Large intestine (tissue), 3 donors: Measurements from ENCODE around the gene ITLN1. TPM values are rescaled to one million over a fixed set of nuclear protein-coding genes. Genes with fewer than 3 reads are reported as not detected.
A peak's percentile ranks its signal among the peaks of the same experiment; 100 is the strongest.
"Not testable (repeated sequence)": the region's sequence is repeated elsewhere in the genome, so short reads cannot be mapped to it uniquely, and the experiment has no call there.

Source experiments
- DNase-seq, 2 donors: peaks; one replicate each; pipeline versions ENCODE4 v3.0.0 to v3.0.0-alpha.2; 2013
- H3K27ac ChIP-seq: one replicate; pipeline ENCODE4 v1.5.1; 2013; ENCODE audit warnings: low read length
- H3K27me3 ChIP-seq: 2 replicates; pipeline ENCODE4 v1.6.1; 2013; ENCODE audit warnings: low read length; ENCODE audit not compliant: control insufficient read depth, insufficient read depth
- H3K36me3 ChIP-seq: 2 replicates; pipeline ENCODE4 v1.6.1; 2013; ENCODE audit warnings: low read length; ENCODE audit not compliant: control insufficient read depth, insufficient read depth
- H3K4me1 ChIP-seq: one replicate; pipeline ENCODE4 v1.6.1; 2013; ENCODE audit warnings: low read length; ENCODE audit not compliant: control insufficient read depth, insufficient read depth
- H3K4me3 ChIP-seq: one replicate; pipeline ENCODE4 v1.5.1; 2013; ENCODE audit warnings: low read length
- H3K9me3 ChIP-seq: one replicate; pipeline ENCODE4 v1.6.1; 2013; ENCODE audit warnings: mild to moderate bottlenecking, low read depth, low read length, moderate library complexity; ENCODE audit not compliant: control insufficient read depth
- WGBS: methylation state at CpG from one replicate; pipeline ENCODE4 v1.1.5; 2013; ENCODE audit warnings: low lambda C conversion rate; ENCODE audit not compliant: insufficient coverage; 5-methylcytosine and 5-hydroxymethylcytosine counted together
- polyA plus RNA-seq: library from polyadenylated mRNA; unstranded; fragments of 120-200 nt; gene quantifications from one replicate; pipeline ENCODE4 v1.2.1, GENCODE V29; 2013

ITLN1 gene
- polyA plus RNA-seq, 1 donor, result 452 TPM

DNA sequence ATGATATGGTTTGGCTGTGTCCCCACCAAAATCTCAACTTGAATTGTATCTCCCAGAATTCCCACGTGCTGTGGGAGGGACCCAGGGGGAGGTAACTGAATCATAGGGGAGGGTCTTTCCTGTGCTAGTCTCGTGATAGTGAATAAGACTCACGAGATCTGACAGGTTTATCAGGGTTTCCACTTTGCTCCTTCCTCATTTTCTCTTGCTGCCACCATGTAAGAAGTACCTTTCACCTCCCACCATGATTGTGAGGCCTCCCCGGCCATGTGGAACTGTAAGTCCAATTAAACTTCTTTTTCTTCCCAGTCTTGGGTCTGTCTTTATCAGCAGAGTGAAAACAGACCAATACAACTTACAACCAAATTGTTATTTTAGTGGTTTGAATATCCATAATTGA is 17.3 kb downstream of the ITLN1 start:
- not testable (repeated sequence) for H3K9me3 ChIP-seq, H3K4me3 ChIP-seq, H3K36me3 ChIP-seq, H3K27me3 ChIP-seq
- peaks cover 25% of the 10 kb centered on the region for H3K4me1 ChIP-seq
- DNase-seq, result peak in 1 of 2 donors; percentile 47
- no CpG with 5 or more reads among the region's 4 CpGs for WGBS
- peak overlapping the region; percentile 40 for H3K27ac ChIP-seq

DNA sequence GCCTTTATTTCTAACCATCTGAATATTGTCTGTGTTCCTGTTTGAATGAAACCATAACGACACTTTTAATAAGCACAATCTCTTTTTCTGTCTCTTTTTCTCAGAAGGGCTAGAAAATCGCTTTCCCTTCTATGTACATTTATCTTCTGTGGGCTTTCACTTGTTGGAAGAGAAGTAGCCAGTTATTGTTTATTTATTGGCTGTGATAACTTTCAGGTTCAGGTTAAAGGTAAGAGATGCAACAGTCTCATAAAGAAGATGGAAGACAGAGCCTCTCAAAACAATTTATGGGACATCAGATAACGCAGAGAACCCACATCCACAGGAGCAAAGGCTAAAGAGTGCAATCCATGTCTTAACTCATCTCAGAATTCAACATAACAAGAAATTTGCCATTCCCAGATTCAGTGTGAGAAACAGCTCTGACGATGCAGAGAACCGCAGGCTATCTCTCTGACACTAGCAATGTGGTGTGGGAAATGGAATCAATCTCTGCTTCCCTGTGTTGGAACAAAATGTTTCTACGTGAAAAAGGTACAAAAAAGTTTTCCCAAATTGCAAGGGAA is 18.2 kb downstream of the ITLN1 start:
- no peak overlapping the region for H3K4me3 ChIP-seq
- peak in 1 of 2 donors; percentile 66 for DNase-seq
- no peaks in the 10 kb centered on the region for H3K27me3 ChIP-seq
- WGBS, result 27% methylated on average over 4 of the region's 6 CpGs
- peak overlapping the region; percentile 40 for H3K27ac ChIP-seq
- H3K36me3 ChIP-seq, result no peaks in the 10 kb centered on the region
- peaks cover 25% of the 10 kb centered on the region for H3K4me1 ChIP-seq
- no peaks in the 10 kb centered on the region for H3K9me3 ChIP-seq

DNA sequence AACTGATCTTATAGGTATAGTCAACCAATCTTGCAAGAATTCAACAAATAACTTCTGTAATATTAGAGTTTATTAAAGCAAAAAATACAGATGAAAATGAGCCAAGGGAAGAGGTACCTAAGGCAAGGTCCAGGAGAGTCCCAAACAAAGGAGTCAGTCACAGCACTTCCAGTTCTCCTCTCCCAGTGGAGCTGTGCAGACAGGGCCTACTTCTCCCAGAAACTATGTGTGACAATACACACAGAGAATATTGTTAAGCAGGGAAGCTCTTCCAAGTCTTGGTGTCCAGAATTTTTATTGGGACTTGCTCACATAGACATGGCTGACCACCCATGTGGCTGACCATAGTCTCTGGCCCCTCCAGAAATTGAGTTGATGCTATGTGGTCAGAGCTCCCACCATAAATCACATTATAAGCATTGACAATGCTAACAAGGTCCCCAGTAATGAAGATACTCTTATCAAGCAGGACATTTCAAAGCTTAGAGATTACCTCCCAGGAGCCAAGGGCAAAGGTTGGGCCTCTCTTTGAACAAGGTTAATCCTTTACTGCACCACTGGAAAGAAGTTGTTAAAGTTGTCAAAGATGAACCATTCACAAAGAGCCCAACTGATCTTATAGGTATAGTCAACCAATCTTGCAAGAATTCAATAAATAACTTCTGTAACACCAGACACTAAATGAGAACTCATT is 18.8 kb downstream of the ITLN1 start:
- peak overlapping the region; percentile 64 for H3K27ac ChIP-seq

DNA sequence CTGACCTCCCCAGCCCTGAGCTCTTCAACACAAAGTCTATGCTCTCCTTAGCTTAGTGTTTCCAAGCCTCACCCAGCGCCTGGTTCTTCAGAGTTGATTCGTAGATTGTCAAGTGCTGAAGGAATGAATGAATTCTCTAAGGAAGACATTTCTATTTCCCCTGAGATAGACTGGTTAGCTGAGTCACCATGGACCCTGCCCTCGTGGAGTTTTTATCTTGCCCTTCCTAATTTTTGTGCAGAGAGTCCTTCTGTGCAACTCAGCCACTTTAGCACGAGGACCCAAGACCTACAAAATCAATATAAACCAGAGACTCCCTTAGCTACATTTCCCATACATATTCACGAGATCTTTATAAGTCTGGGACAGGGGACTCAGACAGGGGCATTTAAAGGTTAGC is 19.6 kb downstream of the ITLN1 start:
- DNase-seq, result peak in 1 of 2 donors; percentile 53
- WGBS, result 0% methylated on average over 1 of the region's 5 CpGs
- Histone ChIP-seq H3K27me3 (no peaks in the 10 kb centered on the region), H3K4me1 (peaks cover 25% of the 10 kb centered on the region), H3K36me3 (no peaks in the 10 kb centered on the region), H3K4me3 (no peak overlapping the region), H3K9me3 (no peaks in the 10 kb centered on the region), H3K27ac (peak overlapping the region; percentile 64)

More for the DNA sequence above, 18.8 kb downstream of the ITLN1 start:
- Histone ChIP-seq H3K4me1 (peaks cover 25% of the 10 kb centered on the region), H3K9me3 (no peaks in the 10 kb centered on the region), H3K36me3 (no peaks in the 10 kb centered on the region), H3K27me3 (no peaks in the 10 kb centered on the region), H3K4me3 (no peak overlapping the region)
- peak; percentile 40 to 76 for DNase-seq

DNA sequence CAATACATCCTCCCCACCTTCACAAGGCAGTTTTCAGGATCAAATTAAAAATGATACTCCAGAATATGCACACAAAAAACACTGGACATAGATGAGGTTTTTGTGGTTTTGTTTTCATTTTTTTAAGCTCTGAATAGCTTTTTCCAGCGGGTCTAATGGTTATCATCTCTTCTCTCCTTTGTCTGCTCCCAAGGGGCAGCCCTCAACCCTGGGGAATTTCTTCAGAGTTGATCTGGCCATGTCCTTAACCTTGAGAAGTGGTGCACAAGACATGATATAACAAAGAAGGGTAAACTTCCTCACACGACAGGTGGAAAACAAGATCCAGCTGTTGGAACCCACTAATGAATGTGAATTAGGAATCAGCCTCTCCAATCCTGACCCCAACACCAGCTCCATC is 20.8 kb downstream of the ITLN1 start:
- Histone ChIP-seq H3K4me1 (peaks cover 25% of the 10 kb centered on the region), H3K27ac (no peak overlapping the region), H3K4me3 (no peak overlapping the region), H3K27me3 (no peaks in the 10 kb centered on the region), H3K9me3 (no peaks in the 10 kb centered on the region), H3K36me3 (no peaks in the 10 kb centered on the region)
- no peak for DNase-seq
- WGBS, result 80% methylated on average over 1 of the region's 2 CpGs

DNA sequence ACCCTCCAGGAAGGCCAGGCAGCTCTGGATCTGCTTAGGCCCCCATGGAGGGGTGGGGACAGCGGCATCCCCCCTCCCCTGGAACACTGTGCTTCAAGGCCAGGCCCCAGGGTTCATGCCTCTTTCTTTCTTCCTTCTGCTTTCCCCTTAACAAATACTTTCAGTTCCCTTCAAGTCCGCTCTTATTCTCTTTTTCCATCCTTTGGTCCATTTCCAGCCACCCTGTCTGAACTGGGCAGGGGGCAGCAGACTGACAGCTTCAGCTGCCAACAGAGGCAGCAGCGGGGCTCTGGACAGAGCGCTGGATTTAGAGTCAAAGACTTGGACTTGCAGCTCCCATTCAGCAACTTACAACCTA is 21.2 kb downstream of the ITLN1 start:
- Histone ChIP-seq H3K27ac (no peak overlapping the region), H3K4me3 (no peak overlapping the region), H3K4me1 (peaks cover 25% of the 10 kb centered on the region), H3K27me3 (no peaks in the 10 kb centered on the region), H3K9me3 (no peaks in the 10 kb centered on the region), H3K36me3 (no peaks in the 10 kb centered on the region)
- no peak for DNase-seq
- 100% methylated on average over 1 of the region's 4 CpGs for WGBS

DNA sequence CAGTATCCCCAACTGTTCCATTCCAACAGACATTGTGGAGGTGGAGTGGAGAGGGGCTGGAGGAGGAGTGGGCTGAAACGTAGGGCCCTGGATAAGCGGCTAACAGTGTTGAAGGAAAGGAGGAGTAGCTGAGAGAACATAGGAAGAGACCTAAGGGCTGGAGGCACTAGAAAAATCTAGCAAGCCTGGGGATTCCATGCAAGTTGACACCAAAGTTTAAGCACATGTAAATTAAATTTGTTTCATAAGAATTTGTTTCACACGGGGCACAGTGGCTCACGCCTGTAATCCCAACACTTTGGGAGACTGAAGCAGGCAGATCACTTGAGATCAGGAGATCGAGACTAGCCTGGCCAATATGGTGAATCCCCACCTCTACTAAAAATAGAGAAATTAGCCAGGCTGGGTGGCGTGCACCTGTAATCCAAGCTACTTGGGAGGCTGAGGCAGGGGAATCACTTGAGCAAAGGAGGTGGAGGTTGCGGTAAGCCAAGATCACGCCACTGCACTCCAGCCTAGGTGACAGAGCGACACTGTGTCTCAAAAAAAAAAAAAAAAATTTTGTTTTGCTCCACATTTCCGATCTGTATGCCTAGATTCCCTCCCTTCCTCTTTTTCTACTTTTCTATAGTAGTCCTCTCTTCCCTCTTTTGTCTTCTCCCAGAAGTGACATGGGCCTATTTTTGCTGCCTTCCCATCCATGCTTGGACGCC is 21.8 kb downstream of the ITLN1 start:
- Histone ChIP-seq H3K4me1 (peaks cover 27% of the 10 kb centered on the region), H3K27ac (no peak overlapping the region), H3K27me3 (no peaks in the 10 kb centered on the region), H3K9me3 (no peaks in the 10 kb centered on the region), H3K36me3 (no peaks in the 10 kb centered on the region), H3K4me3 (no peak overlapping the region)
- WGBS, result 77% methylated on average over 1 of the region's 11 CpGs
- no peak for DNase-seq

DNA sequence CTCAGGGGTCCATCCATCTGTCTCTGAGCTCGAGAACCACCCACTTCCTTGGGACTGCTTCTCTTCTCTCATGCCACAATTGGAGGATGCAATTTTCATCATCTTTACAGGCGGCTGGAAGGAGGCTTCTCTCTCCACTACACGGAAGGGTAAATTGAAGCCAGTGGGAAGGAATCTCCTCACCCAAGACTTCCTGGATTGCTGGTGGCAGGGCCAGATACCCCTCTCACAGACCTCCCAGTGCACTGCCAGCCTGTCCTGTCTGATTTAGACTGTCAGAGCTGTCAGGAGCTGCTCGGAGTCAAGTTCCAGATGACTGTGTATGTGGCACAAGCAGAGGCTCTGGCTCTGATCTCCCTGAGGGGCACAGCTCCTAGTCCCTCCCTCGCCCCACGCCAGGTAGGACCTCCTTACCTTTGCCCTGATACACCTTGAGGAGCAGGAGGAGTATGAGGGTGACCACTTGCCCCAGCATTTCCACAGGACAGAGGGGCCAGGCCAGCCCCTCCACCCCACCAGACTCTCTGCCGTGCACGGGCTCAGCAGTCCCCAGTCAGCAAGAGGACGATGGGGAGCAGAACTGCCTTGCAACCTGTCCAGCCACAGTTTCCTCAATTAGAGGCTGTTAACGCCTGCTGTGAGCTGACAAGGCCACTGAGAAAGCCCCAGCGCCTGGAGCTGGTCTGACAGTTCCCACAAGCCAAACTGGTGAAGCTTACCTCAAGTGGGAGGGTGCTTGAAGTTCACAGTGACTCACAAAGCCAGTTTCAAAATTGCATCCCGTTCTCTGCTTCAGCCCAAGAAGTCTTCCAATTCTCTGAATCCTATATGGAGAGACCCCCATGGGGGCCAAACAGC is 22.5 kb downstream of the ITLN1 start, which contains the start of gene CD244:
CD244 (minus strand) TSS at position 685 of the 858 bp plus-strand sequence; CDS start at position 475, 210 bp downstream.
- Histone ChIP-seq H3K4me1 (peaks cover 22% of the 10 kb centered on the region), H3K9me3 (no peaks in the 10 kb centered on the region), H3K36me3 (no peaks in the 10 kb centered on the region), H3K27ac (no peak within 1 kb of the TSS), H3K4me3 (no peak within 1 kb of the TSS), H3K27me3 (no peaks in the 10 kb centered on the region)
- WGBS, result no CpG with 5 or more reads among the region's 12 CpGs
- no peak for DNase-seq

DNA sequence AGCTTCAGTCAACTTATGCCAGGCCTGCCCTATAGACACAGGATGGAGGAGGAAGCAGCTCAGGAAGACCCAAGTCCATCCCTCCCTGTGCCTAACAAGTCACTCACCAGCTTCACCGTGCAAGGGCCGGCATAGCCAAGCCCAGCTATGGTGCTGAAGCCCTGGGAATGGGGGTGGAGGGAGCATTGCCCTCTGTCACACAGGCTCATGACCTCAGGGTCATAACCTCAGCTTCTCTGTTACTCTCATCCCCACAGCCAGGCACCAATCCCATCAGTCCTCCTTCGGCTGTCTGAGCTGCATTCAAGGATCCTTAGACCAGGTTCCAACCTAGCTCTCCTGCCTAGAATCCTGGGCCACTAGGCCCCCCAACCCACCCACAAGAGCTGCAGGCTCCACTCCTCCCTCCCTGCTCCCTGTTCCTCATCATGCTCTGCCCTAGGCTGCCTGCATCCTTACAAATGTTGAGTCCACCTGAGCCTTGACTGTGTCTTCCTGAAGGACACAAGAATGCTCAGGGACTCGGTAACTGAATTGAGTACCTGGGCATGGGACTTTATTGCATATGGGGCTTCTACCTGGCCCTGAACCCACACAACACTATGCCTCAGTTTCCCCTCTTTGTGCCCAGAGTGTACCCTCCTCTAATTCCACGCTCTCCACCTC is 24.0 kb downstream of the ITLN1 start:
- peaks cover 17% of the 10 kb centered on the region for H3K4me1 ChIP-seq
- no peaks in the 10 kb centered on the region for H3K27me3 ChIP-seq
- H3K36me3 ChIP-seq, result no peaks in the 10 kb centered on the region
- H3K27ac ChIP-seq, result no peak overlapping the region
- no CpG with 5 or more reads among the region's 5 CpGs for WGBS
- H3K9me3 ChIP-seq, result no peaks in the 10 kb centered on the region
- no peak for DNase-seq
- no peak overlapping the region for H3K4me3 ChIP-seq

DNA sequence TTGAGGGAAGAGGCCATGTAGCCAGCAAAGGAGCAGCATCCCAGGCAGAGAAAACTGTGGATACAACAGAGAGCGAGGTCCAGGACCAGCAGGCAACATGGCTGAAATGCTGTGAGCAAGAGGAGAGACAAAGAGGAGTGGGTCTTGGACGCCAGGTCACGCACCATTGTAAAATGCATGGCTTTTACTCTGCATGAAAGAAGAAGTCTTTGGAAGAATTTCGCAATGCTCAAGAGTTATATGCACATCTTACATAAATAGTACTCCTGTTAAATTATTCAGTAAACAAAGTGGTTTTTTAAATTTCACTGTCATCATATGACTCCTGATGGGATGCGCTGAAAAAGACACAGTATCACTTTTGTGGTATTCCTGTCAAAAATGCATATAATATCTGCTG is 25.8 kb downstream of the ITLN1 start:
- Histone ChIP-seq H3K36me3 (no peaks in the 10 kb centered on the region), H3K4me3 (no peak overlapping the region), H3K4me1 (peaks cover 6% of the 10 kb centered on the region), H3K9me3 (no peaks in the 10 kb centered on the region), H3K27ac (no peak overlapping the region), H3K27me3 (no peaks in the 10 kb centered on the region)
- no peak for DNase-seq
- WGBS, result 100% methylated on average over 1 of the region's 5 CpGs
